MM.1S (cell line): ENCODE data around the gene CHRNE.

Source experiments
- DNase-seq: peaks from one replicate; pipeline ENCODE4 v3.0.0-alpha.2; 2015
- H2AFZ ChIP-seq: fragments of 300-600 bp; sonication (generic); 2 replicates; pipeline ENCODE4 v1.6.0; 2016; ENCODE audit warnings: antibody characterized with exemption, low read length
- H3F3A ChIP-seq: fragments of 300-600 bp; sonication (generic); 2 replicates; pipeline ENCODE4 v1.6.1; 2016; ENCODE audit warnings: mild to moderate bottlenecking, antibody characterized with exemption, low read length, moderate library complexity, mixed read lengths; ENCODE audit not compliant: insufficient read depth
- H3K27ac ChIP-seq: fragments of 300-600 bp; sonication (generic); 2 replicates; pipeline ENCODE4 v1.5.1; 2016; ENCODE audit warnings: mild to moderate bottlenecking, low read length
- H3K27me3 ChIP-seq: fragments of 300-600 bp; sonication (generic); replicated peaks from 2 replicates; pipeline ENCODE4 v1.6.0; 2016; ENCODE audit warnings: low read length; ENCODE audit not compliant: insufficient read depth
- H3K36me3 ChIP-seq: fragments of 300-600 bp; sonication (generic); replicated peaks from 2 replicates; pipeline ENCODE4 v1.6.1; 2016; ENCODE audit warnings: mild to moderate bottlenecking, low read length, mixed read lengths; ENCODE audit not compliant: insufficient read depth
- H3K4me1 ChIP-seq: fragments of 300-600 bp; sonication (generic); 2 replicates; pipeline ENCODE4 v1.6.1; 2016; ENCODE audit warnings: low read length, mixed read lengths
- H3K4me2 ChIP-seq: fragments of 300-600 bp; sonication (generic); 2 replicates; pipeline ENCODE4 v1.6.0; 2016; ENCODE audit warnings: low read depth, low read length
- H3K4me3 ChIP-seq: fragments of 300-600 bp; sonication (generic); 2 replicates; pipeline ENCODE4 v1.5.1; 2016; ENCODE audit warnings: low read length, mixed read lengths
- H3K79me2 ChIP-seq: fragments of 300-600 bp; sonication (generic); 2 replicates; pipeline ENCODE4 v1.6.1; 2016; ENCODE audit warnings: mixed run types, low read length, mixed read lengths
- H3K9ac ChIP-seq: fragments of 300-600 bp; sonication (generic); 2 replicates; pipeline ENCODE4 v1.6.1; 2016; ENCODE audit warnings: low read length, mixed read lengths
- H3K9me2 ChIP-seq: fragments of 300-600 bp; sonication (generic); replicated peaks from 2 replicates; pipeline ENCODE4 v1.6.1; 2016; ENCODE audit warnings: mild to moderate bottlenecking, low read length, mixed read lengths; ENCODE audit not compliant: insufficient read depth
- H3K9me3 ChIP-seq: fragments of 300-600 bp; sonication (generic); replicated peaks from 2 replicates; pipeline ENCODE4 v1.6.1; 2016; ENCODE audit warnings: mild to moderate bottlenecking, low read length, mixed read lengths; ENCODE audit not compliant: insufficient read depth
- H4K20me1 ChIP-seq: fragments of 300-600 bp; sonication (generic); 2 replicates; pipeline ENCODE4 v1.6.1; 2016; ENCODE audit warnings: mild to moderate bottlenecking, low read length, moderate library complexity, mixed read lengths; ENCODE audit not compliant: insufficient read depth
- EZH2 ChIP-seq: fragments of 300-600 bp; sonication (generic); optimal IDR thresholded peaks from 2 replicates; pipeline ENCODE3; 2017; ENCODE audit warnings: low read depth, mild to moderate bottlenecking, antibody characterized with exemption, low read length, mixed read lengths
- EZH2phosphoT487 ChIP-seq: fragments of 300-600 bp; sonication (generic); IDR thresholded peaks from 2 replicates; pipeline ENCODE4 v1.6.1; 2018; ENCODE audit warnings: antibody characterized with exemption, low read length
- TF ChIP-seq, protein P1 (sequence below): fragments of 300-600 bp; sonication (generic); IDR thresholded peaks from 2 replicates; pipeline ENCODE4 v1.5.1; 2016; ENCODE audit warnings: antibody characterized with exemption, low read length, mixed read lengths

CHRNE gene

DNA sequence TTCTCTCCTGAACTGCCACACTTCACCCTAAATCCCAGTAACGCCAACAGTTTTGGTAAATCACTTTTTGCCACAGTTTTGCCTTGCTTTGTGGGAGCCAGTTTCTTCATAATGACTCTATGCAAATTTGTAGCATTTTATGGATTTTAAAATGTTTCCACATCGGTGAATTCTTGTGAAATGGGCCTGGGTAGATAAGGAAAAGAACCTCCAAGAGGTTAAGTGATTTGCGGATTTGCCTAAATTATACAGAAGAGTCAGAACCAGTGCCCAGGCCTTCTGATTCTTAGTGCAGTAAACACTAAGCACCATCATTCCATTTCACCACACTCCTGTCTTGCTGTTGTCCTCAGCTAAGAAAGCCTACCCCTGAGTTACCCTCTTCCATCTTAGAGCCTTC, 51.8 kb downstream of the CHRNE start:
- Histone ChIP-seq H3K9ac (no peak overlapping the region), H3F3A (no peaks in the 10 kb centered on the region), H3K27ac (no peak overlapping the region), H3K9me3 (no peaks in the 10 kb centered on the region), H4K20me1 (no peaks in the 10 kb centered on the region), H3K9me2 (no peaks in the 10 kb centered on the region), H3K27me3 (no peaks in the 10 kb centered on the region), H3K79me2 (peaks cover 52% of the 10 kb centered on the region), H2AFZ (no peak overlapping the region), H3K4me2 (no peak overlapping the region), H3K4me3 (no peak overlapping the region), H3K36me3 (no peaks in the 10 kb centered on the region), H3K4me1 (no peaks in the 10 kb centered on the region)
- TF ChIP-seq EZH2phosphoT487 (no peak), EZH2 (no peak)
- TF ChIP-seq, protein P1, sequence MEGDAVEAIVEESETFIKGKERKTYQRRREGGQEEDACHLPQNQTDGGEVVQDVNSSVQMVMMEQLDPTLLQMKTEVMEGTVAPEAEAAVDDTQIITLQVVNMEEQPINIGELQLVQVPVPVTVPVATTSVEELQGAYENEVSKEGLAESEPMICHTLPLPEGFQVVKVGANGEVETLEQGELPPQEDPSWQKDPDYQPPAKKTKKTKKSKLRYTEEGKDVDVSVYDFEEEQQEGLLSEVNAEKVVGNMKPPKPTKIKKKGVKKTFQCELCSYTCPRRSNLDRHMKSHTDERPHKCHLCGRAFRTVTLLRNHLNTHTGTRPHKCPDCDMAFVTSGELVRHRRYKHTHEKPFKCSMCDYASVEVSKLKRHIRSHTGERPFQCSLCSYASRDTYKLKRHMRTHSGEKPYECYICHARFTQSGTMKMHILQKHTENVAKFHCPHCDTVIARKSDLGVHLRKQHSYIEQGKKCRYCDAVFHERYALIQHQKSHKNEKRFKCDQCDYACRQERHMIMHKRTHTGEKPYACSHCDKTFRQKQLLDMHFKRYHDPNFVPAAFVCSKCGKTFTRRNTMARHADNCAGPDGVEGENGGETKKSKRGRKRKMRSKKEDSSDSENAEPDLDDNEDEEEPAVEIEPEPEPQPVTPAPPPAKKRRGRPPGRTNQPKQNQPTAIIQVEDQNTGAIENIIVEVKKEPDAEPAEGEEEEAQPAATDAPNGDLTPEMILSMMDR: no peak
- DNase-seq: no peak

DNA sequence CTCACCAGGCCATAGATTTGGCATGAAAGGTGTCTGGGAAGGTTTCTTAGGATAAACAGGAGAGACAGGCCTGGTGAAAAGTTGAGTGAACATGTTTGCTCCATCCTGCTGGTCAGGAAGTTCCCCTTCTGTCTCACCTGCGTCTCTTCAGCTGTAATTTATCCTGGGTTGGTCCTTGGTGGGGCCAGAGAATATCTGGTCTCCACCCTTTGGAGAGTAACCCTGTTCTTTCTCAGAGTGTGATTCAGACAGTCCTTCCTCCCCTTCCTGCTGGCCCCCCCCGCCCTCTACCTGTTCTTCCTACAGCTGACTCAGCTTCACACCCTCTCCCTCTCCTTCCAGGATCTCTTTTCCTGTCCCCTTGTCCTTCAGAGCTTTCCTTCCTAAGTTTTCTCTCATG, 52.7 kb downstream of the CHRNE start:
- Histone ChIP-seq H2AFZ (no peak overlapping the region), H3K4me1 (no peaks in the 10 kb centered on the region), H3F3A (no peaks in the 10 kb centered on the region), H3K9ac (no peak overlapping the region), H3K9me3 (no peaks in the 10 kb centered on the region), H3K9me2 (no peaks in the 10 kb centered on the region), H4K20me1 (no peaks in the 10 kb centered on the region), H3K36me3 (no peaks in the 10 kb centered on the region), H3K27ac (no peak overlapping the region), H3K4me2 (no peak overlapping the region), H3K79me2 (peaks cover 59% of the 10 kb centered on the region), H3K4me3 (no peak overlapping the region), H3K27me3 (no peaks in the 10 kb centered on the region)
- no peak for DNase-seq
- TF ChIP-seq, protein P1: no peak
- no peak for TF ChIP-seq EZH2
- no peak for TF ChIP-seq EZH2phosphoT487

DNA sequence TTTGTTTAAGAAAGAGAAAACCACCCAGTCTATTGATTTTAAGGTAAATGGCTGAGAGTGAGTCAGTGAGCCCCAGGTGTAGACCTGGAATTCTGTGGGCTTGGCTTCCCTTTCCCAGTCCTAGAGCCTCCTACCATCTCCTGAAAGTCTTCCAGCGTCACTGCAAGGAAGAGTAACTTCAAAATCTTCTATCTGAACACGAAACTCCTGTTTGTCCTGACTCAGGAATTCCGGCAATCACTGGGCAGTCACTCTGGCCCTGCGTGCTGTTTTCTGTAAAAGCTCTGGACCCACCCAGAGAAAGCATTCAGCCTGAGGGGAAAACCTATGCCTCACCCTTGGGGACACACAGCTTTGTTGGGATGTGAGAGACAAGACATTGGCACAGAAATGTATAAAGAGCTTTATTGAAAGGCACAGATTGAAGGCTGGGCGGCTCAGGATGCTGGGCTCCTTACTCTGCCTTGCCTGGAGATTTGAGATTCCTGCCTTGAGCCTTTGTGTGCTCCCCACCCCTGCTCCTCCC, 53.8 kb downstream of the CHRNE start:
- Histone ChIP-seq H2AFZ (no peak overlapping the region), H3K4me1 (no peaks in the 10 kb centered on the region), H3F3A (no peaks in the 10 kb centered on the region)

More for the DNA sequence above, 53.8 kb downstream of the CHRNE start:
- Histone ChIP-seq H3K27me3 (no peaks in the 10 kb centered on the region), H3K27ac (no peak overlapping the region), H3K36me3 (no peaks in the 10 kb centered on the region), H3K9ac (no peak overlapping the region), H4K20me1 (no peaks in the 10 kb centered on the region), H3K4me2 (no peak overlapping the region), H3K4me3 (no peak overlapping the region), H3K9me3 (no peaks in the 10 kb centered on the region), H3K9me2 (no peaks in the 10 kb centered on the region), H3K79me2 (peaks cover 71% of the 10 kb centered on the region)
- DNase-seq: no peak
- no peak for TF ChIP-seq EZH2phosphoT487
- TF ChIP-seq, protein P1: no peak
- no peak for TF ChIP-seq EZH2
